CD4-positive, alpha-beta T cell treated with Interleukin-21 for 1 hour (primary cell): Measurements from ENCODE around the gene TCF7.

ENCODE experiments used
- DNase-seq: peaks from one replicate; pipeline ENCODE4 v3.0.0-alpha.2; 2020

The TCF7 gene

GRCh38 chr5:134091626-134092121 lies 22.8 kb upstream of the TCF7 start:
- no peak for DNase-seq

DNA sequence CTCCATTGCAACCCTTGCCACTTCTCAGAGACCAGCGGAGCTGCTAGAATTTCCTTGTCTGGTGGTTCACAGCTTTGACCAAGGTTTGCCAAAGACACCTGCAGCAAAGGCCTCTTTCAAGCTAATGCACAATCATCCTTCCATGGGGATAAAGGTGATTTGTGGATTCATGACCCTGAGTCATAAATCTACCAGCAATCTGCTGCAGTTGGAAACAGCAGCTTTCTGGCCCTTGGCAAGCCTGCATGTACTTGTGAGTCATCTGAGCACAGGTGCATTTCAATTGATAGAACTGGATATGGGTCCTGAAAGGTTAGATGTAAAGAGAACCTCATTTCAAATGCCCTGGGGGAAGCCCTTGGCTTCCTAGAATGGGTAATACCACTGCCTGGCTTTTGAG lies 21.6 kb upstream of the TCF7 start:
- DNase-seq, result no peak

DNA sequence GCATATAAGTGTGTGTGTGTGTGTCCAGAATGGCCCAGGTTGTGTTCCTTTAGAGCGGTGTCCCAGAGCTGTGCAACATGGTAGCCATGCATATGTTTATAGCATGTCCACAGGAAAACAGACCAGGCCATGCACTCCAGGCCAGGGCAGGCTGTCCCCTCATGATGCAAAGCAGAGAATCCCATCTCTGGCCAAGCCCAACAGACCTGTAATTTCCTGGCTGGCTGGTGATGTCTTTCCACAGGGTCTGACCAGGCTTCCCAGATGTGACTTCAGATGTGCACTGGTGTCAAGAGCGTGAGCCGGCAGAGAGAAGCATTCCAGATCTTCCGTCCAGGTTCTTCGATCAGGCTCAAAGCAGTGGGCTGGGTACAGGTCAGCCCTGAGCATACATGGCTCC lies 21.1 kb upstream of the TCF7 start:
- DNase-seq, result no peak

- DNase-seq, result no peak
Measured at GRCh38 chr5:134095293-134095692, 19.2 kb upstream of the TCF7 start.

DNA sequence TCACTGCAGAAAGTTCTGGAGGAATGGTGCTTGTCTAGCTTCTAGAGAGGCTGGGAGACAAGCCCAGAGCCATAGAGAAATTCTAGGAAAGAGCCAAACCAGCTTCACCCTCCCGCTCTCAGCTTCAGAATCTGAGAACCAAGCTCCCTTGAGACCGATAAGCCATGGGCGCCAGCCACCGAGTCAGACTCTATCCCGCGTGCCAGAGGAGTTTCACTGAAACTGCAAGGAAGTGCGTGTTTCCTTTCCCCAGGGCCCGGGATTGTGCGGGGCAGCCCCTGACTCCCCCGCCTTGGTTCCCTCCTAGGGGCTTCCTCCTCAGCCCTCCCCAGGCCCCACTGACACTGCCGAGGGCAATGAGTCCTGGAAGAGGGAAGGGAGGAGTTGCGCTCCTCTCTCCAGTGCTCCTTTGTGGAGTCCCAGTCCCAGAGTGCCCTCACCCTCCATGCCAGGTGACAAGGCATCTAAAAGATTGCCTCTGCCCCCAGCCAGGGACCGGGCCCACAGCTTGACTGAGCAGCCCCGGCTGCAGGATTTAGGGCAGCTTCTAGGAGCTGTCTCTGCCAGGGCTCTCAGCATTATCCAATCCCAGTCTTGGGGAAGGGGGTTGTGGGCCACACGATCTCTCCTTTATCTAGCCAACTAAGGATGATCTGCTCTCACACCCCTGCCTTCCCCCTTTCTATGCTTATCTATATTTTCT lies 18.4 kb upstream of the TCF7 start:
- DNase-seq, result no peak

- DNase-seq, result no peak
Measured at GRCh38 chr5:134097211-134097749, 17.2 kb upstream of the TCF7 start.

DNA sequence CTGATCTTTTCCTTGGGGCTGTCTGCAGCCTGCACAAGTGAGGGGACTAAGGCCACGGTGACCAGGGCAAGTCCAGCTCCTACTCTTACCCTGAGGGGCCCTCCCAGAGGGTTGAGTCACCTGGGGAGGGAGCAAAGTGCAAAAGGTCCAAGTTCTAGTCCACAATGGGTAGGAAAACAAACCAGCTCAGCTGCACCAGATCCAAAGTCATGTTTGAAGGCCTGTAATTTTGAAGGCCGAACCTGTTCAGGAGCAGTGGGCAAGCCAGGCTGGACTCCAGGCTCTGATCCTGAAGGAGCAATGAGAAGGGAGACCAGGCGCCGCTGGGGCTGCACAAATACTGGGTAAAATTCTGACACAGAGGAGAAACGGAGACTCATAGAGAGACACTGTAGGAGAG lies 15.8 kb upstream of the TCF7 start:
- no peak for DNase-seq

DNA sequence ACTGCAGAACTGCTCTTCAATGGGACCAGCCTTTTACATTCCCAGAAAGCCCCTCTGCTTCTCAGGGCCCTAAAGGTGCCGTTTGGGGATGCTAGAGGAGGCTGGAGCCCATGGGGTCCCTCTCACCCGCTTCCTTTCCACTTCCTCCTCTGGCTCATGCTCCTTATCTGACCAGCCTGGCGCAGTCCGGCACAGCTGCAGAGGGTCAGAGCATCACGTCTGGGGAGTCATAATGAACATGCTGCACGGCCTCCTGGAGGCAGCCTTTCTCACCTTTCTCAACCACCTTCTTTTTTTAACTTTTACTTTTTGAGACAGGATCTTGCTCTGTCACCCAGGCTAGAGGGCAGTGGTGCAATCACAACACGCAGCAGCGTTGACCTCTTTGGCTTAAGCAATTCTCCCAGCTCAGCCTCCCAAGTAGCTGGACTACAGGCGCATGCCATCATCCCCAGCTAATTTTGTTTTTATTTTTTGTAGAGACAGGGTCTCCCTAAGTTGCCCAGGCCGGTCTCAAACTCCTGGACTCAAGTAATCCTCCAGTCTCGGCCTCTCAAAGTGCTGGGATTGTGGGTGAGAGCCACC lies 15.1 kb upstream of the TCF7 start:
- no peak for DNase-seq

- no peak for DNase-seq
Measured at GRCh38 chr5:134099939-134100282, 14.6 kb upstream of the TCF7 start.

- DNase-seq, result peak; percentile 86
Measured at GRCh38 chr5:134100283-134101091, 14.0 kb upstream of the TCF7 start.

- peak; percentile 79 for DNase-seq
Measured at GRCh38 chr5:134101686-134102439, 12.6 kb upstream of the TCF7 start.

GRCh38 chr5:134103397-134103796 lies 11.1 kb upstream of the TCF7 start:
- peak; percentile 47 for DNase-seq

GRCh38 chr5:134103998-134104654 lies 10.4 kb upstream of the TCF7 start:
- peak; percentile 51 for DNase-seq

GRCh38 chr5:134106991-134107701 lies 7.3 kb upstream of the TCF7 start:
- DNase-seq, result no peak

GRCh38 chr5:134107779-134108178 lies 6.7 kb upstream of the TCF7 start:
- no peak for DNase-seq

GRCh38 chr5:134110382-134110781 lies 4.1 kb upstream of the TCF7 start:
- no peak for DNase-seq

DNA sequence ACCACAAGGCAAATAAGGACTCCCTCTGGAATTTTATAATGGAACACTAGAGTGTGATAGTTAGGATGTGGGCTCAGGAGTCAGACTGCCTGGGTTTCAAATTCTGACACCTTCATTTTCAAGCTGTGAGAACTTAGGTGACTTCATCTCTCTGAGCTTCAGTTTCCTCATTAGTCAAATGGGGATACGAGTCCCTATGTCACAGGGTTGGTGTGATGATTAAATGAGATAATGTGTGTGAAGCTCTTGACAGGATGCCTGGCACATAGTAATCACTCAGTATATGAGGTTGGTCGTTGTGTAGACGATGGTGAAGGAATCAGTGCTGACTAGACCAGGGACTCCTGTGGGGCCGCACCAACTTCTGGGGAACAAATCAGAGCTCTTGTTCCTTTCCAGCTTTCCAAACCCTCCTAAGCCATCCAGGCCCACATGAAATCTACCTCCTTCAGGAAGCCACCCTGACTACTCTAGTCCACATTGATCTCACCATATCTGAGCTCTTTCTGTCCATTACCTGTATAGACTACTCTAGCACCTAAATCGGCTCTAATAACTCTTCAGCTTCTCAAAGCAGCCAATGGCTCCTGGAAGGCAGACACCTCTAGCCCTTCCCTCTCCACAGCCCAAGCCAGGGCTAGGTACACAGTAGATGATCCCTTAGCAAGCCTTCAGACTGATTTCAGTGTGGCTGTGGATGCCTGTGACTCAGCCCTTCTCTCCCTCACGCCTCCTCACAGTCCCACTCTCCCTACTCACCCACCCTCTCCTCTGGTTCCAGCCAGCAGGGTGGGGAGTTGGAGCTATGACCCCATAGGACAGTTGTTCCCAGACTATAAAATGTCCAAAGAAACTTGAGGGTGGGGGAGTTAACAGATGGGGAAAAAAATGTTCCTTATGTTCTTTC lies 2.5 kb upstream of the TCF7 start:
- DNase-seq, result peak; percentile 65

GRCh38 chr5:134112726-134113362 lies 1.6 kb upstream of the TCF7 start:
- DNase-seq, result no peak

DNA sequence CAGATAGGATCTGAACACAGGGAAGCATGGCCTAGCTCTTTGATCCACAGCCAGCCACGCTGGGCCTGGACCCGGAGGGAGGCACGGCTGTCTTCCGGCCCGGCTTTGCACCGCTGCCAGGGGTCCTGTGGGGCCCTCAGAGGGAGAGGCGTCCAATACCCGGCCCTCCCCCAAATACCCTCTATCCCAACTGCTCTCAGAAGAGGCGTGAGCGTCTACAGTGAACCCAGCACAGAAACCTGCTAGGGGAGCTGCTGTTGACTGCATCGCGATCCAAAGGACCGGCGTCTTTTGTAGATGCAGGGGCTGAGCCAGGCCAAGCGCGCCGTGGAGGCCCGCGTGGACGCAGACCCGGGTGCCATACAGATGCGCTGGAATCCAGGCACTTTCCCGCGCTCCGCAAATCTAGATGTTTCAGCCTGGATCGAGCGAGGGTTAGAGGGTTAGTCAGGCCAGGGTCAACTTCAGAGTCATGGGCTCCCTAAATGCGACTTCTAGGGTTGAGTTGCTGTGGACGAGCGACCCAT lies 1.1 kb upstream of the TCF7 start:
- DNase-seq, result no peak
